Measurements from ENCODE around the gene HEXIM2. TPM values are rescaled to one million over a fixed set of nuclear protein-coding genes. Genes with fewer than 3 reads are reported as not detected.
"Not testable (repeated sequence)": the region's sequence is repeated elsewhere in the genome, so short reads cannot be mapped to it uniquely, and the experiment has no call there.

HEXIM2 gene
- total and polyA plus RNA-seq, 4 donors = 5.2 to 17.6 (median 14.2) TPM

- Histone ChIP-seq H3K9me3 (ENCODE audit: control insufficient read depth, insufficient read depth, low read length) (no peaks in the 10 kb centered on the region), H3K4me3 (ENCODE audit: low read depth, low read length) (no peak overlapping the region), H3K4me1 (ENCODE audit: control insufficient read depth, insufficient read depth, low read length) (peaks cover 11% of the 10 kb centered on the region), H3K27me3 (ENCODE audit: control insufficient read depth, insufficient read depth, low read length) (no peaks in the 10 kb centered on the region), H3K27ac (ENCODE audit: low read depth, low read length) (no peak overlapping the region), H3K36me3 (ENCODE audit: control insufficient read depth, insufficient read depth, low read length) (peaks cover 71% of the 10 kb centered on the region)
- 89% methylated on average over 11 of the region's 20 CpGs for WGBS (ENCODE audit: insufficient coverage)
- no peak for DNase-seq (ENCODE audit: low read depth in 4 of 6, low spot score in 6 of 6)
Observed at GRCh38 chr17:45117848-45118646, 43.6 kb upstream of the HEXIM2 start.

- peaks cover 66% of the 10 kb centered on the region for H3K36me3 ChIP-seq (ENCODE audit: control insufficient read depth, insufficient read depth, low read length)
- 93% methylated on average over 20 of the region's 23 CpGs for WGBS (ENCODE audit: insufficient coverage)
- no peak overlapping the region for H3K27ac ChIP-seq (ENCODE audit: low read depth, low read length)
- no peaks in the 10 kb centered on the region for H3K9me3 ChIP-seq (ENCODE audit: control insufficient read depth, insufficient read depth, low read length)
- H3K4me1 ChIP-seq (ENCODE audit: control insufficient read depth, insufficient read depth, low read length) = peaks cover 5% of the 10 kb centered on the region
- no peak overlapping the region for H3K4me3 ChIP-seq (ENCODE audit: low read depth, low read length)
- DNase-seq (ENCODE audit: low read depth in 4 of 6, low spot score in 6 of 6) = no peak
- H3K27me3 ChIP-seq (ENCODE audit: control insufficient read depth, insufficient read depth, low read length) = no peaks in the 10 kb centered on the region
Observed at GRCh38 chr17:45118691-45119090, 43.0 kb upstream of the HEXIM2 start.

- H3K4me3 ChIP-seq (ENCODE audit: low read depth, low read length) = no peak overlapping the region
- DNase-seq (ENCODE audit: low read depth in 4 of 6, low spot score in 6 of 6) = no peak
- 93% methylated on average over 7 of the region's 8 CpGs for WGBS (ENCODE audit: insufficient coverage)
- H3K9me3 ChIP-seq (ENCODE audit: control insufficient read depth, insufficient read depth, low read length) = no peaks in the 10 kb centered on the region
- H3K27me3 ChIP-seq (ENCODE audit: control insufficient read depth, insufficient read depth, low read length) = no peaks in the 10 kb centered on the region
- H3K36me3 ChIP-seq (ENCODE audit: control insufficient read depth, insufficient read depth, low read length) = peaks cover 56% of the 10 kb centered on the region
- no peak overlapping the region for H3K27ac ChIP-seq (ENCODE audit: low read depth, low read length)
- peaks cover under 1% of the 10 kb centered on the region for H3K4me1 ChIP-seq (ENCODE audit: control insufficient read depth, insufficient read depth, low read length)
Observed at GRCh38 chr17:45119964-45120363, 41.7 kb upstream of the HEXIM2 start.

DNA sequence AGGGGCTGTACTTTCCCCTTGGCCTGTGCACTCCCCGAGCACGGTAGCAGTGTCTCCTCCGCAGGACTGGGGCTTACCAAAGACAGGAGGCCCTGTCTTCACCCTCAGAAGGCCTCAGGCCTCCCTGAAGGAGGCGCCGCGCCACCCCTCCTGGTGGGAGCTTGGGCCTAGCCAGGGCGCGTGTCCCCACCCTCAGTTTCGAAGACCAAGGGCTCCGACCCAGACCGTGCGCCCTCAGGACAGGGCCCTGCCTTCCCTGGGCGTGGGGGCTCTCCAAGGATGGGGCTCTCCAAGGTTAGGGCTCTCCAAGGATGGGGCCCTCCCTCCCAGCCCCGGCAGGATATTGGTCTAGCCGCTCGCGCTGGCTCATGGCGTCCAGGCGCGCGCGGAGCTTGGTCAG, 41.1 kb upstream of the HEXIM2 start:
- no peaks in the 10 kb centered on the region for H3K9me3 ChIP-seq (ENCODE audit: control insufficient read depth, insufficient read depth, low read length)
- no peak overlapping the region for H3K27ac ChIP-seq (ENCODE audit: low read depth, low read length)
- H3K4me1 ChIP-seq (ENCODE audit: control insufficient read depth, insufficient read depth, low read length) = no peaks in the 10 kb centered on the region
- 79% methylated on average over 22 of the region's 22 CpGs for WGBS (ENCODE audit: insufficient coverage)
- no peaks in the 10 kb centered on the region for H3K27me3 ChIP-seq (ENCODE audit: control insufficient read depth, insufficient read depth, low read length)
- peaks cover 52% of the 10 kb centered on the region for H3K36me3 ChIP-seq (ENCODE audit: control insufficient read depth, insufficient read depth, low read length)
- DNase-seq (ENCODE audit: low read depth in 4 of 6, low spot score in 6 of 6) = no peak
- no peak overlapping the region for H3K4me3 ChIP-seq (ENCODE audit: low read depth, low read length)

DNA sequence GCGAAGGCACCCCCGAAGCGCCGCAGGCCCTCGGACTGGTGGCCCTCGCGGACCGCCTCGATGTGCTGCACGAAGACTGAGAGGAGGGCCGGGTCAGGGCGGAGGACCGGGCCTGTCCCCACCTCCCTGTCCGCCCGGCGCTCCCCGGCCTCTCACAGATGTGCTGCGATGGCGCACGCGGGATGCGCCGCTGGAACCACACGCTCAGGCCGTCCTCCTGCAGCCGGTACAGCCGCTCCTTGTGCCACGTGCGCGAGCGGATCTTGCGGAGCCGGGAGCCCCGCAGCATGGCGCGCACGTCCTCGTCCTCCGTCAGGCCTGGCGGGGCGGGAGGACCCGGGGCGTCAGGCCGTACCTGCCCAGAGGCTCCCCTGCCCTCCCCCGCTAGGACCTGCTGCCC, 40.6 kb upstream of the HEXIM2 start:
- Histone ChIP-seq H3K27me3 (ENCODE audit: control insufficient read depth, insufficient read depth, low read length) (no peaks in the 10 kb centered on the region), H3K9me3 (ENCODE audit: control insufficient read depth, insufficient read depth, low read length) (no peaks in the 10 kb centered on the region), H3K4me3 (ENCODE audit: low read depth, low read length) (no peak overlapping the region), H3K27ac (ENCODE audit: low read depth, low read length) (no peak overlapping the region), H3K36me3 (ENCODE audit: control insufficient read depth, insufficient read depth, low read length) (peaks cover 50% of the 10 kb centered on the region), H3K4me1 (ENCODE audit: control insufficient read depth, insufficient read depth, low read length) (no peaks in the 10 kb centered on the region)
- 37% methylated on average over 45 of the region's 45 CpGs for WGBS (ENCODE audit: insufficient coverage)
- DNase-seq (ENCODE audit: low read depth in 4 of 6, low spot score in 6 of 6) = peak in 1 of 6 donors; percentile 23

- peaks cover 10% of the 10 kb centered on the region for H3K4me1 ChIP-seq (ENCODE audit: control insufficient read depth, insufficient read depth, low read length)
- no peaks in the 10 kb centered on the region for H3K27me3 ChIP-seq (ENCODE audit: control insufficient read depth, insufficient read depth, low read length)
- 96% methylated on average over 4 of the region's 6 CpGs for WGBS (ENCODE audit: insufficient coverage)
- no peak overlapping the region for H3K27ac ChIP-seq (ENCODE audit: low read depth, low read length)
- H3K9me3 ChIP-seq (ENCODE audit: control insufficient read depth, insufficient read depth, low read length) = no peaks in the 10 kb centered on the region
- no peak for DNase-seq (ENCODE audit: low read depth in 4 of 6, low spot score in 6 of 6)
- H3K36me3 ChIP-seq (ENCODE audit: control insufficient read depth, insufficient read depth, low read length) = peaks cover 42% of the 10 kb centered on the region
- no peak overlapping the region for H3K4me3 ChIP-seq (ENCODE audit: low read depth, low read length)
Observed at GRCh38 chr17:45123076-45123770, 38.5 kb upstream of the HEXIM2 start.

DNA sequence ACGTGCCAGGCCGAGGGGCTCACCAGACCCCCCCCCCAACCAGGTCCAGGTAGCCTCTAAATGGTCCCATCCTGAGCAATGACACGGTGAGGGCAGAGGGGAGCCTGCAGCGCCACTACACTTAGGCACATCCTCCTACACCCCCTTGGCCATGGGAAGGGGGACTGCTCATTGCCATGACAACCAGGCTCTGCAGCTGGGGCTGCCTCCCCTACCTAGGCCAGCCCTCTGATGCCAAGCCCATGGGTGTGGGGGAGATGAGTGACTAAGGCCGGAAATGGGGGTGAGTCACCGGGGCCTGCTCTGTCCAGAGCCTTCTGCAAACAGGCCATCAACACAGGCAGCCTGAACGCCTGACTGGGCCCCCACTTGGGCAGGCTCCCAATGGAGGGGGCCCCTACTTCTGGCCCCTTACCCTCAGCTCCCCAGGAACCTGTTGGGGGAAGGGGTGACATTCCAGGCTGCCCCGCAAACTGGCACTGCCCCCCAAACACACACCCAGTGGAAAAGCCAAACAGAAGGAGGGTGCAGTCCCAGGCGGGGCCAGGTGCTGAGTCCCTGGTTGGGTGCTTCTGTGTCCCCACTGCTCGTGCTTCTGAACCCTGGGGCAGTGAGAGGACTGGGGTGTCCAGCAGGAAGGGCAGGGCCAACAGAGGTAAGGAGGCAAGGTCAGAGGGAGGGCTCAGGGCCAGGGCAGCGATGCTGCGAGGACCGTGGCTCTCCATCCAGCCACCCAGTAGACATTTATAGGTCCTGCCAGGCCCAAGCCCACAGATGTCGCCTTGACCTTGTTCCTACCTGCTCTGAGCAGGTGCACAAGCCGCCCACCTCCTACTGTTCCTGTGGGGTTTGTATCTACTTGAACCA, 37.5 kb upstream of the HEXIM2 start:
- WGBS (ENCODE audit: insufficient coverage) = 86% methylated on average over 9 of the region's 15 CpGs
- Histone ChIP-seq H3K4me3 (ENCODE audit: low read depth, low read length) (no peak overlapping the region), H3K27me3 (ENCODE audit: control insufficient read depth, insufficient read depth, low read length) (no peaks in the 10 kb centered on the region), H3K27ac (ENCODE audit: low read depth, low read length) (no peak overlapping the region), H3K9me3 (ENCODE audit: control insufficient read depth, insufficient read depth, low read length) (no peaks in the 10 kb centered on the region), H3K4me1 (ENCODE audit: control insufficient read depth, insufficient read depth, low read length) (peaks cover 15% of the 10 kb centered on the region), H3K36me3 (ENCODE audit: control insufficient read depth, insufficient read depth, low read length) (peaks cover 38% of the 10 kb centered on the region)
- DNase-seq (ENCODE audit: low read depth in 4 of 6, low spot score in 6 of 6) = no peak

DNA sequence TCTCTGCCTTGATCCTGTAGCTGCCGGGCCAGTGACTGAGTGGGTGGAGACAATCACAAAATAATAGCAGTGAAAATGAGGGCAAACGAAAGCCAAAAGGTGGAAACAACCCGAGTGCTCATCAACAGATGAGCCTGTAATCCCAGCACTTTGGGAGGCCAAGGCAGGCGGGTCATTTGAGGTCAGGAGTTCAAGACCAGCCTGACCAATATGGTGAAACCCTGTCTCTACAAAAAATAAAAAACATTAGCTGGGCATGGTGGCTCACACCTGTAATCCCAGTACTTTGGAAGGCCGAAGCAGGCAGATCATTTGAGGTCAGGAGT, 36.9 kb upstream of the HEXIM2 start:
- not testable (repeated sequence) for H3K9me3 ChIP-seq (ENCODE audit: control insufficient read depth, insufficient read depth, low read length); H3K4me3 ChIP-seq (ENCODE audit: low read depth, low read length); H3K27me3 ChIP-seq (ENCODE audit: control insufficient read depth, insufficient read depth, low read length); DNase-seq (ENCODE audit: low read depth in 4 of 6, low spot score in 6 of 6); H3K27ac ChIP-seq (ENCODE audit: low read depth, low read length)
- WGBS (ENCODE audit: insufficient coverage) = 88% methylated on average over 4 of the region's 5 CpGs
- peaks cover 21% of the 10 kb centered on the region for H3K4me1 ChIP-seq (ENCODE audit: control insufficient read depth, insufficient read depth, low read length)
- peaks cover 35% of the 10 kb centered on the region for H3K36me3 ChIP-seq (ENCODE audit: control insufficient read depth, insufficient read depth, low read length)

GRCh38 chr17:45125509-45125908, 36.2 kb upstream of the HEXIM2 start:
- H3K27me3 ChIP-seq (ENCODE audit: control insufficient read depth, insufficient read depth, low read length) = no peaks in the 10 kb centered on the region
- H3K36me3 ChIP-seq (ENCODE audit: control insufficient read depth, insufficient read depth, low read length) = peaks cover 31% of the 10 kb centered on the region
- 100% methylated on average over 6 of the region's 8 CpGs for WGBS (ENCODE audit: insufficient coverage)
- no peak overlapping the region for H3K27ac ChIP-seq (ENCODE audit: low read depth, low read length)
- no peak overlapping the region for H3K4me3 ChIP-seq (ENCODE audit: low read depth, low read length)
- H3K9me3 ChIP-seq (ENCODE audit: control insufficient read depth, insufficient read depth, low read length) = no peaks in the 10 kb centered on the region
- DNase-seq (ENCODE audit: low read depth in 4 of 6, low spot score in 6 of 6) = no peak
- H3K4me1 ChIP-seq (ENCODE audit: control insufficient read depth, insufficient read depth, low read length) = peaks cover 28% of the 10 kb centered on the region

All from spinal cord (tissue), 10 donors.